GM23338 (cell line): Measurements from ENCODE around the gene NEFH. TPM values are rescaled to one million over a fixed set of nuclear protein-coding genes. Genes with fewer than 3 reads are reported as not detected.

Source experiments
- ATAC-seq: fragments of 200-7000 bp; cut with Tn5 transposase; 3 replicates; pipeline ENCODE4 v1.9.1; 2020
- DNase-seq: peaks from one replicate; pipeline ENCODE4 v3.0.0-alpha.2; 2015; ENCODE audit warnings: low spot score
- H2AFZ ChIP-seq: fragments of 200-600 bp; sonication (generic); 2 replicates; pipeline ENCODE4 v1.8.0; 2016; ENCODE audit warnings: antibody characterized with exemption, mild to moderate bottlenecking, moderate library complexity
- H3F3A ChIP-seq: fragments of 200-600 bp; sonication (generic); replicated peaks from 2 replicates; pipeline ENCODE4 v1.8.0; 2017; ENCODE audit warnings: antibody characterized with exemption, mixed run types, low read depth
- H3K27ac ChIP-seq: fragments of 200-600 bp; sonication (generic); 2 replicates; pipeline ENCODE4 v1.6.1; 2016; ENCODE audit warnings: low read depth
- H3K27me3 ChIP-seq: fragments of 200-600 bp; sonication (generic); 2 replicates; pipeline ENCODE4 v1.8.0; 2016; ENCODE audit warnings: mild to moderate bottlenecking, mixed run types, moderate library complexity; ENCODE audit not compliant: insufficient read depth
- H3K36me3 ChIP-seq: fragments of 200-600 bp; sonication (generic); 2 replicates; pipeline ENCODE4 v1.8.0; 2016; ENCODE audit warnings: mild to moderate bottlenecking; ENCODE audit not compliant: insufficient read depth
- H3K4me1 ChIP-seq: fragments of 200-600 bp; sonication (generic); 2 replicates; pipeline ENCODE4 v1.8.0; 2016; ENCODE audit warnings: mild to moderate bottlenecking, moderate library complexity; ENCODE audit not compliant: insufficient read depth
- H3K4me2 ChIP-seq: fragments of 200-600 bp; sonication (generic); 2 replicates; pipeline ENCODE4 v1.7.1; 2017; ENCODE audit warnings: mixed run types
- H3K4me3 ChIP-seq: fragments of 200-600 bp; sonication (generic); 2 replicates; pipeline ENCODE4 v1.6.1; 2016; ENCODE audit warnings: mixed run types
- H3K79me2 ChIP-seq: fragments of 200-600 bp; sonication (generic); replicated peaks from 2 replicates; pipeline ENCODE4 v1.8.0; 2017; ENCODE audit warnings: mild to moderate bottlenecking; ENCODE audit not compliant: insufficient read depth
- H3K9me2 ChIP-seq: fragments of 200-600 bp; sonication (generic); 2 replicates; pipeline ENCODE4 v1.8.0; 2017; ENCODE audit not compliant: insufficient read depth
- H4K20me1 ChIP-seq: fragments of 200-600 bp; sonication (generic); replicated peaks from 2 replicates; pipeline ENCODE4 v1.8.0; 2017; ENCODE audit warnings: mild to moderate bottlenecking; ENCODE audit not compliant: insufficient read depth
- H3K27ac Mint-ChIP-seq: 2 replicates; pipeline ENCODE4 v1.8.0; 2020; ENCODE audit warnings: inconsistent platforms, mild to moderate bottlenecking, moderate library complexity, mixed read lengths
- H3K27me3 Mint-ChIP-seq: 3 replicates; pipeline ENCODE4 v1.8.0; 2022; ENCODE audit warnings: low read depth, mild to moderate bottlenecking, moderate library complexity, mixed read lengths, inconsistent platforms; ENCODE audit not compliant: insufficient read depth, poor library complexity
- H3K36me3 Mint-ChIP-seq: 3 replicates; pipeline ENCODE4 v1.8.0; 2021; ENCODE audit warnings: low read depth, mild to moderate bottlenecking, inconsistent platforms, moderate library complexity, mixed read lengths
- H3K4me1 Mint-ChIP-seq: 3 replicates; pipeline ENCODE4 v1.8.0; 2020; ENCODE audit warnings: mild to moderate bottlenecking, inconsistent platforms, mixed read lengths
- H3K4me3 Mint-ChIP-seq: 3 replicates; pipeline ENCODE4 v1.8.0; 2021; ENCODE audit warnings: moderate library complexity, mild to moderate bottlenecking, inconsistent platforms, mixed read lengths
- H3K9me3 Mint-ChIP-seq: 3 replicates; pipeline ENCODE4 v1.8.0; 2020; ENCODE audit warnings: moderate library complexity, mild to moderate bottlenecking, inconsistent platforms, mixed read lengths
- ETS1 ChIP-seq: IDR thresholded peaks from 2 replicates; pipeline ENCODE4 v1.6.1; 2016; ENCODE audit warnings: antibody characterized with exemption
- EZH2 ChIP-seq: fragments of 200-600 bp; sonication (generic); IDR thresholded peaks from one replicate; pipeline ENCODE4 v1.8.0; 2017; ENCODE audit warnings: antibody characterized with exemption, mild to moderate bottlenecking, low read depth; ENCODE audit not compliant: unreplicated experiment
- JUNB ChIP-seq: IDR thresholded peaks from one replicate; pipeline ENCODE4 v1.6.1; 2016; ENCODE audit warnings: antibody characterized with exemption; ENCODE audit not compliant: unreplicated experiment
- NANOG ChIP-seq: IDR thresholded peaks from 2 replicates; pipeline ENCODE4 v1.6.1; 2016; ENCODE audit warnings: antibody characterized with exemption, borderline replicate concordance
- REST ChIP-seq: IDR thresholded peaks from one replicate; pipeline ENCODE4 v1.6.1; 2018; ENCODE audit warnings: antibody characterized with exemption; ENCODE audit not compliant: unreplicated experiment
- STAT1 ChIP-seq: IDR thresholded peaks from one replicate; pipeline ENCODE4 v1.6.1; 2016; ENCODE audit warnings: antibody characterized with exemption; ENCODE audit not compliant: unreplicated experiment
- polyA plus RNA-seq: library from polyadenylated mRNA; unstranded; fragments of >200 nt; fragmentation: Nextera tagmentation; extraction: Ambion mirVana; gene quantifications from 2 replicates; pipeline ENCODE4 v1.2.1, GENCODE V29; 2016
- total RNA-seq: library from RNA; depleted of rRNA; stranded (reverse); fragments of >200 nt; shearing (Covaris generic); gene quantifications from 2 replicates; pipeline ENCODE4 v1.2.3, GENCODE V29; 2014
- TF ChIP-seq, protein P1 (sequence below), 2 experiments: fragments of 200-600 bp in 1 of 2; sonication (generic) in 1 of 2; conservative IDR thresholded peaks; 2 replicates each; pipeline versions ENCODE4 v1.5.1 to v1.6.1; 2016 to 2017; ENCODE audit warnings: antibody characterized with exemption in 2 of 2, low read depth in 2 of 2, mild to moderate bottlenecking in 2 of 2, moderate library complexity in 1 of 2

Gene NEFH
- total and polyA plus RNA-seq, 2 experiments from 2014 or later: 2.4 to 6.3 TPM

- no peak overlapping the region for H3K27ac Mint-ChIP-seq
- H3K4me2 ChIP-seq: no peak overlapping the region
These were observed 7.0 kb upstream of the NEFH start for GRCh38 chr22:29473001-29473400.

More at GRCh38 chr22:29473001-29473400, 7.0 kb upstream of the NEFH start:
- Histone ChIP-seq H3K9me2 (no peaks in the 10 kb centered on the region), H4K20me1 (no peaks in the 10 kb centered on the region), H3K27me3 (peaks cover 14% of the 10 kb centered on the region), H3K79me2 (no peaks in the 10 kb centered on the region), H2AFZ (no peak overlapping the region), H3F3A (peaks cover 12% of the 10 kb centered on the region), H3K4me3 (no peak overlapping the region), H3K36me3 (no peaks in the 10 kb centered on the region), H3K27ac (no peak overlapping the region), H3K4me1 (peaks cover 17% of the 10 kb centered on the region)
- Mint-ChIP-seq H3K36me3 (no peaks in the 10 kb centered on the region; the same call in 2 of the 3 replicates), H3K27me3 (peaks cover 35% of the 10 kb centered on the region), H3K9me3 (no peaks in the 10 kb centered on the region), H3K4me3 (no peak overlapping the region), H3K4me1 (peaks cover 25% of the 10 kb centered on the region)
- DNase-seq (no peak), ATAC-seq (no peak)
- TF ChIP-seq ETS1 (no peak), JUNB (no peak), EZH2 (no peak), REST (no peak), STAT1 (no peak), NANOG (no peak)
- TF ChIP-seq, protein P1, sequence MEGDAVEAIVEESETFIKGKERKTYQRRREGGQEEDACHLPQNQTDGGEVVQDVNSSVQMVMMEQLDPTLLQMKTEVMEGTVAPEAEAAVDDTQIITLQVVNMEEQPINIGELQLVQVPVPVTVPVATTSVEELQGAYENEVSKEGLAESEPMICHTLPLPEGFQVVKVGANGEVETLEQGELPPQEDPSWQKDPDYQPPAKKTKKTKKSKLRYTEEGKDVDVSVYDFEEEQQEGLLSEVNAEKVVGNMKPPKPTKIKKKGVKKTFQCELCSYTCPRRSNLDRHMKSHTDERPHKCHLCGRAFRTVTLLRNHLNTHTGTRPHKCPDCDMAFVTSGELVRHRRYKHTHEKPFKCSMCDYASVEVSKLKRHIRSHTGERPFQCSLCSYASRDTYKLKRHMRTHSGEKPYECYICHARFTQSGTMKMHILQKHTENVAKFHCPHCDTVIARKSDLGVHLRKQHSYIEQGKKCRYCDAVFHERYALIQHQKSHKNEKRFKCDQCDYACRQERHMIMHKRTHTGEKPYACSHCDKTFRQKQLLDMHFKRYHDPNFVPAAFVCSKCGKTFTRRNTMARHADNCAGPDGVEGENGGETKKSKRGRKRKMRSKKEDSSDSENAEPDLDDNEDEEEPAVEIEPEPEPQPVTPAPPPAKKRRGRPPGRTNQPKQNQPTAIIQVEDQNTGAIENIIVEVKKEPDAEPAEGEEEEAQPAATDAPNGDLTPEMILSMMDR (conservative IDR thresholded peaks at IDR 0.05; ENCODE audit: low read depth in 2 of 2): no peak
